ENCODE measurements around the gene DHDH. TPM values are rescaled to one million over a fixed set of nuclear protein-coding genes. Genes with fewer than 3 reads are reported as not detected.
A peak's percentile ranks its signal among the peaks of the same experiment; 100 is the strongest.
"Not testable (repeated sequence)": the region's sequence is repeated elsewhere in the genome, so short reads cannot be mapped to it uniquely, and the experiment has no call there.

DHDH gene
- total RNA-seq, 1 donor: 0.36 TPM

DNA sequence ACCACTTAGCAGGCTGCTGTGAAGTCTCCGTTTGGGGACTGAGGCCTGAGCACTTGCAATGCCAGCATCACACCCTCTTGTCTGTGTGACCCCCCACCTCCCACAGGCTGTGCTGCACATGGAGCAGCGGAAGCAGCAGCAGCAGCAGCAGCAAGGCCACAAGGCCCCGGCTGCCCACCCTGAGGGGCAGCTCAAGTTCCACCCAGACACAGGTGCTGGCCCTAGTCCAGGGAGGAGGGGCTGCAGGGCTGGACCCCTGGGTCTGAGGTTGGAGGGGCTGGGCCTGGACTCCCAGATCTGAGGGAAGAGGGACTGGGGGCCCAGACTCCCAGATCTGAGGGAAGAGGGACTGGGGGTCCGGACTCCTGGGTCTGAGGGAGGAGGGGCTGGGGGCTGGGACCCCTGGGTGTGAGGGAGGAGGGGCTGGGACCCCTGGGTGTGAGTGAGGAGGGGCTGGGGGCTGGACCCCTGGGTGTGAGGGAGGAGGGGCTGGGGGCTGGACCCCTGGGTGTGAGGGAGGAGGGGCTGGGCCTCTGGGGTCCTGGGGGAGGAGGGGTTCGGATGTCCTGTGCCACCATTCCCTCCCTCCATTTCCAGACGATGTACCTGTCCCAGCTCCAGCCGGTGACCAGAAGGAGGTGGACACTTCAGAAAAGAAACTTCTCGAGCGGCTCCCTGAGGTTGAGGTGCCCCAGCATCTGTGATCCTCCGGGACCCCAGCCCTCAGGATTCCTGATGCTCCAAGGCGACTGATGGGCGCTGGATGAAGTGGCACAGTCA is 11.6 kb upstream of the DHDH start:
- Histone ChIP-seq H3K36me3 (ENCODE audit: insufficient read depth, low read length) (peaks cover 33% of the 10 kb centered on the region), H3K4me2 (ENCODE audit: insufficient read depth, low read length) (no peak overlapping the region)

DNA sequence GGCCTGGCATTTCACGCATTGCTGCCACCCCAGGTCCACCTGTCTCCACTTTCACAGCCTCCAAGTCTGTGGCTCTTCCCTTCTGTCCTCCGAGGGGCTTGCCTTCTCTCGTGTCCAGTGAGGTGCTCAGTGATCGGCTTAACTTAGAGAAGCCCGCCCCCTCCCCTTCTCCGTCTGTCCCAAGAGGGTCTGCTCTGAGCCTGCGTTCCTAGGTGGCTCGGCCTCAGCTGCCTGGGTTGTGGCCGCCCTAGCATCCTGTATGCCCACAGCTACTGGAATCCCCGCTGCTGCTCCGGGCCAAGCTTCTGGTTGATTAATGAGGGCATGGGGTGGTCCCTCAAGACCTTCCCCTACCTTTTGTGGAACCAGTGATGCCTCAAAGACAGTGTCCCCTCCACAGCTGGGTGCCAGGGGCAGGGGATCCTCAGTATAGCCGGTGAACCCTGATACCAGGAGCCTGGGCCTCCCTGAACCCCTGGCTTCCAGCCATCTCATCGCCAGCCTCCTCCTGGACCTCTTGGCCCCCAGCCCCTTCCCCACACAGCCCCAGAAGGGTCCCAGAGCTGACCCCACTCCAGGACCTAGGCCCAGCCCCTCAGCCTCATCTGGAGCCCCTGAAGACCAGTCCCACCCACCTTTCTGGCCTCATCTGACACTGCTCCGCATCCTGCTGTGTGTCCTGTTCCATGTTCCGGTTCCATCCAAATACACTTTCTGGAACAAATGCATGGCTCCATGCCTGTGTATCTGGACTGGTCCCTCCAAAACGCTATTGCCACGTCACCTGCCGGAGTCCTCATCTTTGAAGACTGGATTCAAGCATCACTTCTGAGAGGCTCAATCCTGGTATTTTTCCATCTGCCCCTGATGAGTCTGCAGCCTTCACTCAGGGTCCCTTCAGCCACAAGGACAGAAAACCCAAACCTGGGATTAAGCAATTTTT is 10.7 kb upstream of the DHDH start:
- Histone ChIP-seq H3K79me2 (ENCODE audit: insufficient read depth, low read length) (no peaks in the 10 kb centered on the region), H3K4me1 (ENCODE audit: insufficient read depth, low read length) (peaks cover 21% of the 10 kb centered on the region), H3K27ac (ENCODE audit: low read depth, low read length) (no peak overlapping the region), H3K27me3 (ENCODE audit: insufficient read depth, low read length) (no peaks in the 10 kb centered on the region), H3K4me2 (ENCODE audit: insufficient read depth, low read length) (no peak overlapping the region), H3K9me3 (ENCODE audit: low read depth, low read length) (no peaks in the 10 kb centered on the region), H3K36me3 (ENCODE audit: insufficient read depth, low read length) (peaks cover 30% of the 10 kb centered on the region), H4K20me1 (ENCODE audit: insufficient read depth, low read length) (no peaks in the 10 kb centered on the region), H3K4me3 (ENCODE audit: insufficient read depth, low read length) (no peak overlapping the region), H2AFZ (ENCODE audit: low read length) (no peak overlapping the region)
- peak; percentile 61 for DNase-seq (ENCODE audit: insufficient read length, low spot score, missing footprints)
- TF ChIP-seq, protein P1, sequence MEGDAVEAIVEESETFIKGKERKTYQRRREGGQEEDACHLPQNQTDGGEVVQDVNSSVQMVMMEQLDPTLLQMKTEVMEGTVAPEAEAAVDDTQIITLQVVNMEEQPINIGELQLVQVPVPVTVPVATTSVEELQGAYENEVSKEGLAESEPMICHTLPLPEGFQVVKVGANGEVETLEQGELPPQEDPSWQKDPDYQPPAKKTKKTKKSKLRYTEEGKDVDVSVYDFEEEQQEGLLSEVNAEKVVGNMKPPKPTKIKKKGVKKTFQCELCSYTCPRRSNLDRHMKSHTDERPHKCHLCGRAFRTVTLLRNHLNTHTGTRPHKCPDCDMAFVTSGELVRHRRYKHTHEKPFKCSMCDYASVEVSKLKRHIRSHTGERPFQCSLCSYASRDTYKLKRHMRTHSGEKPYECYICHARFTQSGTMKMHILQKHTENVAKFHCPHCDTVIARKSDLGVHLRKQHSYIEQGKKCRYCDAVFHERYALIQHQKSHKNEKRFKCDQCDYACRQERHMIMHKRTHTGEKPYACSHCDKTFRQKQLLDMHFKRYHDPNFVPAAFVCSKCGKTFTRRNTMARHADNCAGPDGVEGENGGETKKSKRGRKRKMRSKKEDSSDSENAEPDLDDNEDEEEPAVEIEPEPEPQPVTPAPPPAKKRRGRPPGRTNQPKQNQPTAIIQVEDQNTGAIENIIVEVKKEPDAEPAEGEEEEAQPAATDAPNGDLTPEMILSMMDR (IDR thresholded peaks at IDR 0.05; ENCODE audit: extremely low read depth, low read depth, low read length): no peak

More for the DNA sequence above, 11.6 kb upstream of the DHDH start:
- H3K4me3 ChIP-seq (ENCODE audit: insufficient read depth, low read length): no peak overlapping the region
- peak; percentile 60 for DNase-seq (ENCODE audit: insufficient read length, low spot score, missing footprints)
- no peak overlapping the region for H2AFZ ChIP-seq (ENCODE audit: low read length)
- no peaks in the 10 kb centered on the region for H3K9me3 ChIP-seq (ENCODE audit: low read depth, low read length)
- H3K79me2 ChIP-seq (ENCODE audit: insufficient read depth, low read length): no peaks in the 10 kb centered on the region
- TF ChIP-seq, protein P1 (IDR thresholded peaks at IDR 0.05; ENCODE audit: extremely low read depth, low read depth, low read length): no peak
- no peak overlapping the region for H3K27ac ChIP-seq (ENCODE audit: low read depth, low read length)
- no peaks in the 10 kb centered on the region for H4K20me1 ChIP-seq (ENCODE audit: insufficient read depth, low read length)
- peaks cover 21% of the 10 kb centered on the region for H3K4me1 ChIP-seq (ENCODE audit: insufficient read depth, low read length)
- no peaks in the 10 kb centered on the region for H3K27me3 ChIP-seq (ENCODE audit: insufficient read depth, low read length)

DNA sequence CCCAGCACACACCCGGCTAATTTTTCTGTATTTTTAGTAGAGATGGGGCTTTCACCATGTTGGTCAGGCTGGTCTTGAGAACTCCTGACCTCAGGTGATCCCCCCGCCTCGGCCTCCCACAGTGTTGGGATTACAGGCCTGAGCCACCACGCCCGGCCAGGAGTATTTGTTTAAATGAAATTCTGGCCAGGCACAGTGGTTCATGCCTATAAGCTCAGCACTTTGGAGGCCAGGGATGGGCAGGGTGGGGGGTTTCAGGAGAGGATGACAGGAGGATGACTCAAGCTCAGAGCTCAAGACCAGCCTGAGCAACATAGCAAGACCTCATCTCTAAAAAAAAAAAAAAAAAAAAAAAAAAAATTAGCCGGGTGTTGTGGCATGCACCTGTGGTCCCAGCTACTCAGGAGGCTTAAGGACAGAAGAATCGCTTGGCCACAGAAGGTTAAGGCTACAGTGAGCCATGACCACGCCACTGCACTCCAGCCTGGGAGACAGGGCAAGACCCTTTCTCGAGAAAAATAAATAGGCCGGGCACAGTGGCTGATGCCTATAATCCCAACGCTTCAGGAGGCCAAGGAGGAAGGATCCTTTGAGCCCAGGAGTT is 8.2 kb upstream of the DHDH start:
- TF ChIP-seq, protein P1 (IDR thresholded peaks at IDR 0.05; ENCODE audit: extremely low read depth, low read depth, low read length): no peak
- Histone ChIP-seq H3K9me3 (ENCODE audit: low read depth, low read length) (no peaks in the 10 kb centered on the region), H3K4me3 (ENCODE audit: insufficient read depth, low read length) (no peak overlapping the region), H3K27ac (ENCODE audit: low read depth, low read length) (peak overlapping the region; percentile 77), H3K4me1 (ENCODE audit: insufficient read depth, low read length) (peaks cover 21% of the 10 kb centered on the region), H2AFZ (ENCODE audit: low read length) (no peak overlapping the region), H3K36me3 (ENCODE audit: insufficient read depth, low read length) (peaks cover 18% of the 10 kb centered on the region), H3K4me2 (ENCODE audit: insufficient read depth, low read length) (no peak overlapping the region), H4K20me1 (ENCODE audit: insufficient read depth, low read length) (no peaks in the 10 kb centered on the region), H3K79me2 (ENCODE audit: insufficient read depth, low read length) (no peaks in the 10 kb centered on the region), H3K27me3 (ENCODE audit: insufficient read depth, low read length) (no peaks in the 10 kb centered on the region)
- peak; percentile 85 for DNase-seq (ENCODE audit: insufficient read length, low spot score, missing footprints)

DNA sequence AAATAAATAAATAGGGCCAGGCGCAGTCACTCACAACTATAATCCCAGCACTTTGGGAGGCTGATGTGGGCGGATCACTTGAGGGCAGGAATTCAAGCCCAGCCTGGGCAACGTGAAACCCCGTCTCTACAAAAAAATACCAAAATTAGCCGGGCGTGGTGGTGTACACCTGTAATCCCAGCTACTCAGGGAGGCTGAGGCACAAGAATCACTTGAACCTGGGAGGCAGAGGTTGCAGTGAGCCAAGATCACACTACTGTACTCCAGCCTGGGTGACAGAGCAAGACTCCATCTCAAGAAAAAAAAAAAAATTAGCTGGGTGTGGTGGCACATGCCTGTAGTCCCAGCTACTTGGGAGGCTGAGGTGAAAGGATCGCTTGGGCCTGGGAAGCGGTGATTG is 7.6 kb upstream of the DHDH start:
- peaks cover 21% of the 10 kb centered on the region for H3K4me1 ChIP-seq (ENCODE audit: insufficient read depth, low read length)
- H3K4me3 ChIP-seq (ENCODE audit: insufficient read depth, low read length); H3K9me3 ChIP-seq (ENCODE audit: low read depth, low read length); H3K79me2 ChIP-seq (ENCODE audit: insufficient read depth, low read length); H3K4me2 ChIP-seq (ENCODE audit: insufficient read depth, low read length); H2AFZ ChIP-seq (ENCODE audit: low read length); H3K27me3 ChIP-seq (ENCODE audit: insufficient read depth, low read length); DNase-seq (ENCODE audit: insufficient read length, low spot score, missing footprints); H4K20me1 ChIP-seq (ENCODE audit: insufficient read depth, low read length): not testable (repeated sequence)
- peaks cover 16% of the 10 kb centered on the region for H3K36me3 ChIP-seq (ENCODE audit: insufficient read depth, low read length)
- H3K27ac ChIP-seq (ENCODE audit: low read depth, low read length): peak overlapping the region; percentile 77
